Calu3 (cell line): ENCODE results near the gene PACS2. TPM values are rescaled to one million over a fixed set of nuclear protein-coding genes. Genes with fewer than 3 reads are reported as not detected.

ENCODE experiments used
- BruUV-seq: library from RNA; stranded (reverse); fragments of 400-500 nt; replicated peaks from 2 replicates; lab custom pipeline; 2021; lab: Mats Ljungman, UMichigan
- CTCF ChIA-PET: fragments of 300-600 bp; sonication (Branson Sonifier 250); formaldehyde crosslinking; loops from one replicate; lab custom pipeline; 2022; ENCODE audit warnings: antibody characterized with exemption; lab: Charles Lee
- DNase-seq: peaks from one replicate; pipeline ENCODE4 v3.0.0; 2022
- H3K27ac Mint-ChIP-seq: one replicate; pipeline ENCODE4 v1.8.0; 2022; ENCODE audit warnings: mixed read lengths; ENCODE audit not compliant: unreplicated experiment
- H3K27me3 Mint-ChIP-seq: one replicate; pipeline ENCODE4 v1.8.0; 2022; ENCODE audit warnings: mixed read lengths; ENCODE audit not compliant: unreplicated experiment
- H3K36me3 Mint-ChIP-seq: one replicate; pipeline ENCODE4 v1.8.0; 2022; ENCODE audit warnings: mild to moderate bottlenecking, moderate library complexity, mixed read lengths; ENCODE audit not compliant: insufficient read depth, unreplicated experiment
- H3K4me1 Mint-ChIP-seq: one replicate; pipeline ENCODE4 v1.8.0; 2022; ENCODE audit warnings: mild to moderate bottlenecking, low read depth, mixed read lengths; ENCODE audit not compliant: unreplicated experiment
- H3K4me3 Mint-ChIP-seq: one replicate; pipeline ENCODE4 v1.8.0; 2022; ENCODE audit warnings: mild to moderate bottlenecking, low read depth, moderate library complexity, mixed read lengths; ENCODE audit not compliant: unreplicated experiment
- H3K9me3 Mint-ChIP-seq: one replicate; pipeline ENCODE4 v1.8.0; 2022; ENCODE audit warnings: low read depth, mixed read lengths; ENCODE audit not compliant: unreplicated experiment
- intact Hi-C: fragments of 100-400 bp; cut with micrococcal nuclease; formaldehyde crosslinking; loops from one replicate; pipeline ENCODE4 v1.10.0; 2022; ENCODE audit not compliant: unreplicated experiment
- total RNA-seq: library from RNA; stranded (reverse); gene quantifications from 2 replicates; pipeline ENCODE4 v1.2.3, GENCODE V29; 2022
- TF ChIP-seq, protein P1 (sequence below): fragments of 200-600 bp; IDR thresholded peaks from one replicate; pipeline ENCODE4 v1.8.0; 2022; ENCODE audit warnings: antibody characterized with exemption; ENCODE audit not compliant: unreplicated experiment

The PACS2 gene
- total RNA-seq, 1 experiment from 2014 or later = 77.3 TPM

DNA sequence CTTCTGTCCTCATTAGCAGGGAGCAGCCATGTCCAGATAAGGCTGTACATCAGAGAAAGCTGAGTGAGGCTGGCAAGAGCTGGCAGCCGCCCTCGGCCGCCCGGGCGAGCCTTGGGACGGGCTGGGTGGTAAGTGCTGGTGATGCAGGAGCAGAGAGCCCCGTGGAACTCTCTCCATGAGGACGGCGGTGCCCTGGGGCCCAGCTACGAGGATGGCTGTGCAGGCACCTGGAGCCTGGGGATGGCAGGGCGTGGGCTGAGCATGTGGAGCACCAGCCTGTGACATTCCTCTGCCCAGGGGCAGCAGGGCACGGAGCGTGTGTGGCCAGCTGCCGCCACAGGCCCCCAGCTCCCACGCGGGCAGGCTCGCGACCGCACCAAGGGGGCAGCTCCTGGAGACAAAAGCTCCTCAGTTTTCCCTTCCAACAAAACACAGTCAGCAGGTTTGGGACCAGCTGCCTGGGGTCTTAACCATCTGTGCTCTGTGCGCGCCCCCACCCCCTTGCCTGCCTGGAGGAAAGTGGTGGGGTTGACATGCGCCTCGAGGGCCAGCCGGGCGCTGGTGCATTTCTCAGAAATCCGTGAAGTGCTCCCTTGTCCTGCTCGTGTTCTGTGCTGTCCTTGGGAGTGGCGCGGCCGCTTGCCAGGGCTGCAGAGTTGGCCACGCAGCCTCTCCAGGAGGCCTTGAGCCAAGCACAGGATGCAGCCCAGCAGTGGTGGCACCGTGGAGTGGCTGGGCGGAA, 21.4 kb downstream of the PACS2 start:
- TF ChIP-seq, protein P1, sequence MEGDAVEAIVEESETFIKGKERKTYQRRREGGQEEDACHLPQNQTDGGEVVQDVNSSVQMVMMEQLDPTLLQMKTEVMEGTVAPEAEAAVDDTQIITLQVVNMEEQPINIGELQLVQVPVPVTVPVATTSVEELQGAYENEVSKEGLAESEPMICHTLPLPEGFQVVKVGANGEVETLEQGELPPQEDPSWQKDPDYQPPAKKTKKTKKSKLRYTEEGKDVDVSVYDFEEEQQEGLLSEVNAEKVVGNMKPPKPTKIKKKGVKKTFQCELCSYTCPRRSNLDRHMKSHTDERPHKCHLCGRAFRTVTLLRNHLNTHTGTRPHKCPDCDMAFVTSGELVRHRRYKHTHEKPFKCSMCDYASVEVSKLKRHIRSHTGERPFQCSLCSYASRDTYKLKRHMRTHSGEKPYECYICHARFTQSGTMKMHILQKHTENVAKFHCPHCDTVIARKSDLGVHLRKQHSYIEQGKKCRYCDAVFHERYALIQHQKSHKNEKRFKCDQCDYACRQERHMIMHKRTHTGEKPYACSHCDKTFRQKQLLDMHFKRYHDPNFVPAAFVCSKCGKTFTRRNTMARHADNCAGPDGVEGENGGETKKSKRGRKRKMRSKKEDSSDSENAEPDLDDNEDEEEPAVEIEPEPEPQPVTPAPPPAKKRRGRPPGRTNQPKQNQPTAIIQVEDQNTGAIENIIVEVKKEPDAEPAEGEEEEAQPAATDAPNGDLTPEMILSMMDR = no peak
- Mint-ChIP-seq H3K4me3 (no peak overlapping the region), H3K36me3 (peaks cover under 1% of the 10 kb centered on the region), H3K4me1 (no peaks in the 10 kb centered on the region), H3K27me3 (no peaks in the 10 kb centered on the region), H3K9me3 (no peaks in the 10 kb centered on the region), H3K27ac (no peak overlapping the region)
- BruUV-seq = no TSS peak
- intact Hi-C loops = no loop called here
- no peak for DNase-seq
- CTCF ChIA-PET = no interaction called here

DNA sequence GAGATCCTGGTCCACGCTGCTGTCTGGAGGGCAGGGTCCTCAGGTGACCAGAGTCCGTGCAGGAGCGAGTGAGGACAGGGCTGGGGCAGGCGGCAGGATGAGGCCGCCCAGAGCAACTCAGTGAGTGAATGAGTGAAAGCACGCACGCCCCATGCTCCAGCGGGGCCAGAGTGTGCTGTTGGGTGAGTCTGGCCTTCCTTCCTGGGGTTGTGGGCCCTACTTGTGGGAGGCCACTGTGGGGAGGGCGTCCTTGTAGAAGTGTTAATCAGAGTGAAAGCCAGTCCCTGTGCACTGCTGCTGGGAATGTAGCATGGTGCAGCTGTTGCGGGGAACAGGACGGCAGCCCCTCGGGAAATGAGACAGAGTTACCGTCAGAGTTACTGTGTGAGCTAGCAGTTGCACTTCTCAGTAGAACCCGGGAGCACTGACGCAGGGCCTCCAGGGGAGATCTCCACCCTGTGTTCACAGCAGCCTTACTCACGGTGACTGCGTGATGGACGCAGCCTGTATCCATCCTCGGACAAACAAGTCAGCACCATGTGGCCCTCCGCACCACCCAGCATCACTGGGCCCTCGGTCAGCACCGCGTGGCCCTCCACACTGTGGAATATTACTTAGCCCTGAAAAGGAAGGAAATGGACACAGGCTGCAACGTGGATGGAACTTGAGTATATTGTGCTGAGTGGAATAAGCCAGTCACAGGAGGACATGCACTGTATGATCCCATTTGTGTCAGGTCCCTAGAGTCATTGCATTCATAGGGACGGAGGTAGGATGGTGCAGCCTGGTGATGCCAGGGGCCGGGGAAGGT, 22.1 kb downstream of the PACS2 start:
- CTCF ChIA-PET = no interaction called here
- intact Hi-C loops = no loop called here
- no peaks in the 10 kb centered on the region for H3K4me1 Mint-ChIP-seq
- no peak for DNase-seq
- no peak overlapping the region for H3K4me3 Mint-ChIP-seq
- BruUV-seq = no TSS peak
- H3K27me3 Mint-ChIP-seq = no peaks in the 10 kb centered on the region
- no peaks in the 10 kb centered on the region for H3K36me3 Mint-ChIP-seq
- no peak overlapping the region for H3K27ac Mint-ChIP-seq
- H3K9me3 Mint-ChIP-seq = no peaks in the 10 kb centered on the region
- TF ChIP-seq, protein P1 = no peak

DNA sequence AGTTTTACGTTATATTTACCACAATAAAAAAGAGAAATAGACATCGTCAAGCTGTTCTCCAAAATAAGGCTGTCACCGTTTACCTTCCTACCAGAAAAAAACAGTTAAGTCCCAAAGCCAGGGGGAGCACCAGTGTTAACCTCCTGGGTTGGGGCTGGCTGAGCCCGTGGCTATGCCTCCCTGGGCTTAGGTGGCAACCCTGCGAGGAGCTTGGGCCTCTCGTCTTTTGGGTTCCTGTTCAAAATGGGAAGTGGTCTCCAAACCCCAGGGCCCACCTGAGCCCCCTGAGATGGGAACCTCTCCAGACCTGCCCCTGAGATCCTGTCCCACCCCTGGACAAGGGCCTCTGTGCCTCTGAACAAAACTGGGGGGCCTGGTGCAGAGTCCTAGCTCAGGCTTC, 22.9 kb downstream of the PACS2 start:
- Mint-ChIP-seq H3K9me3 (no peaks in the 10 kb centered on the region), H3K4me1 (no peaks in the 10 kb centered on the region), H3K4me3 (no peak overlapping the region), H3K27me3 (no peaks in the 10 kb centered on the region), H3K36me3 (no peaks in the 10 kb centered on the region), H3K27ac (no peak overlapping the region)
- TF ChIP-seq, protein P1 = no peak
- CTCF ChIA-PET = no interaction called here
- intact Hi-C loops = no loop called here
- no TSS peak for BruUV-seq
- no peak for DNase-seq

DNA sequence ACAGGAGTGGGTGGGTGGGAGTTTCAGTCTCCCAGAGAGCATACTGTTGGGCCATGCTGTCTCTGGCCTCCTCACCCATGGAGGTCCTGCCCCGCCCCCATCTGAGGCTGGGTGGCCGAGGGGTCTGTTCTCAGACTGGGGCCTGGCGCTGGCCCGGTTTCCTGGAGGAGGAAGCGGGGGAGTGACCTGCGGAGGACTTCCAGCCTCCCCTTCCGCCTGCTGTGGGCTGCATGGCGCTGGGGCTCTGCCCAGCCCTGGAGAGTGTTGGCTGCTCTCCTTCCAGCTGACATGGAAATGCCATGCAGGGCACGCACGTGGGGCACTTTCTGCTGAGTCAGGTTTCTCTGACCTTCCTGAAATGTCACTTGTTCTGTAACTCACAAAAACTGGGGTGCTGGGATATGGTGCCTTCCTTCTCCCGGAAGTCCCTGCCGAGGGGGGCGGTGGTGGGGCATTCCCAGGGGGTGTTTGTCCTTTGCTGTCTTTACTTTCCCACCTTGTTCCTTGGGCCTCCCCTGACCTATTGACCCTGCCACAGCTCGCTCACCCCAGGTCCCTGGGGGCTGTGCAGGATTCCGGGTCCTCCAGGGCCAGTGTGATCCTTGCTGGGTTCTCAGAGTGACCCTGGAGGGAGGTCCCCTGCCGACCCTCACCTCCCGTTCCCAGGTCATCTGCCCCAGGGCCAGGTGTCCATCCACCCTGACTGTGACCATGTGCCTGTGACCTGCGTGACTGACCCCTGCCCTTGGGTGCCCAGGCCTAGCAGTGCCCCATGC, 23.6 kb downstream of the PACS2 start:
- intact Hi-C loops = no loop called here
- Mint-ChIP-seq H3K27me3 (no peaks in the 10 kb centered on the region), H3K4me3 (no peak overlapping the region), H3K4me1 (no peaks in the 10 kb centered on the region), H3K27ac (no peak overlapping the region), H3K9me3 (no peaks in the 10 kb centered on the region), H3K36me3 (no peaks in the 10 kb centered on the region)
- TF ChIP-seq, protein P1 = no peak
- no peak for DNase-seq
- no TSS peak for BruUV-seq
- CTCF ChIA-PET = no interaction called here
